SK-N-SH (cell line): Measurements from ENCODE around the gene EIF2B5.

ENCODE experiments used
- CTCF ChIP-seq: fragments of 200-600 bp; sonication (generic); IDR thresholded peaks from 2 replicates; pipeline ENCODE4 v1.6.1; 2017; ENCODE audit warnings: antibody characterized with exemption, mild to moderate bottlenecking, moderate library complexity
- FOXM1 ChIP-seq: IDR thresholded peaks from 2 replicates; pipeline ENCODE4 v1.4.0; 2012; ENCODE audit warnings: low read depth, mild to moderate bottlenecking
- TAF1 ChIP-seq: IDR thresholded peaks from 2 replicates; pipeline ENCODE4 v1.6.1; 2012; ENCODE audit warnings: low read depth, mild to moderate bottlenecking, low read length, moderate library complexity, borderline replicate concordance

DNA sequence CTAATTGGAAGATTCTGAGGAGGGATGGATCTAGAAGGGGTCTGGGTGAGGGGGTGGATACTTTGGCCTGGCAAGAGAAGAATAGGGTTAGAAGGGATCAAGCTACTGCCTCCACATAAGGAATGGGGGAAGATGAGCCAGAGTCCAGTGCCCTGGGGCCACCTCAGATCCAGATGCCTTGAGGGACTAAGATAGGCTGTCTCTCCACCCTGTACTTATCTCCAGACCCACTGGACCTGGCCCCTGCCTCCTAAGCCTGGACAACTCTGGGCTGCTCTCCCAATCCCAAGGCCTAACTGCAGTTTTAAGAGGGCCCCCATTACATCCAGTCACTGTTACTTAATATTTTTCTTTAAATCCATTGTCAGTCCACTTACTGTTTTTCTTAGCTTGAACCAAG is 22.0 kb downstream of the EIF2B5 start:
- no peak for TF ChIP-seq FOXM1
- no peak for TF ChIP-seq CTCF
- no peak for TF ChIP-seq TAF1
